ENCODE data around the gene AQR.

GRCh38 chr15:34969340-34970097, at the start of gene AQR:
- no peak for TF ChIP-seq ZC3H4 (CRISPR knock-in tag; IDR thresholded peaks at IDR 0.05; ENCODE audit: borderline replicate concordance)
- TF ChIP-seq SRF (IDR thresholded peaks at IDR 0.05; ENCODE audit: low read depth, low read length), result peak; percentile 71; the same call in 1 of the 2 replicates
- peak; percentile 76; the same call in 1 of the 2 replicates for TF ChIP-seq CBFB (CRISPR knock-in tag; IDR thresholded peaks at IDR 0.05)
- TF ChIP-seq ZNF670 (CRISPR knock-in tag; IDR thresholded peaks at IDR 0.05; ENCODE audit: borderline replicate concordance), result peak; percentile 95
- TF ChIP-seq USF2 (IDR thresholded peaks at IDR 0.05; ENCODE audit: low read depth, low read length), result no peak
- TF ChIP-seq USF2 (CRISPR knock-in tag; IDR thresholded peaks at IDR 0.05; ENCODE audit: borderline replicate concordance), result no peak
- TF ChIP-seq, protein P1, sequence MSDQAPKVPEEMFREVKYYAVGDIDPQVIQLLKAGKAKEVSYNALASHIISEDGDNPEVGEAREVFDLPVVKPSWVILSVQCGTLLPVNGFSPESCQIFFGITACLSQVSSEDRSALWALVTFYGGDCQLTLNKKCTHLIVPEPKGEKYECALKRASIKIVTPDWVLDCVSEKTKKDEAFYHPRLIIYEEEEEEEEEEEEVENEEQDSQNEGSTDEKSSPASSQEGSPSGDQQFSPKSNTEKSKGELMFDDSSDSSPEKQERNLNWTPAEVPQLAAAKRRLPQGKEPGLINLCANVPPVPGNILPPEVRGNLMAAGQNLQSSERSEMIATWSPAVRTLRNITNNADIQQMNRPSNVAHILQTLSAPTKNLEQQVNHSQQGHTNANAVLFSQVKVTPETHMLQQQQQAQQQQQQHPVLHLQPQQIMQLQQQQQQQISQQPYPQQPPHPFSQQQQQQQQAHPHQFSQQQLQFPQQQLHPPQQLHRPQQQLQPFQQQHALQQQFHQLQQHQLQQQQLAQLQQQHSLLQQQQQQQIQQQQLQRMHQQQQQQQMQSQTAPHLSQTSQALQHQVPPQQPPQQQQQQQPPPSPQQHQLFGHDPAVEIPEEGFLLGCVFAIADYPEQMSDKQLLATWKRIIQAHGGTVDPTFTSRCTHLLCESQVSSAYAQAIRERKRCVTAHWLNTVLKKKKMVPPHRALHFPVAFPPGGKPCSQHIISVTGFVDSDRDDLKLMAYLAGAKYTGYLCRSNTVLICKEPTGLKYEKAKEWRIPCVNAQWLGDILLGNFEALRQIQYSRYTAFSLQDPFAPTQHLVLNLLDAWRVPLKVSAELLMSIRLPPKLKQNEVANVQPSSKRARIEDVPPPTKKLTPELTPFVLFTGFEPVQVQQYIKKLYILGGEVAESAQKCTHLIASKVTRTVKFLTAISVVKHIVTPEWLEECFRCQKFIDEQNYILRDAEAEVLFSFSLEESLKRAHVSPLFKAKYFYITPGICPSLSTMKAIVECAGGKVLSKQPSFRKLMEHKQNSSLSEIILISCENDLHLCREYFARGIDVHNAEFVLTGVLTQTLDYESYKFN (CRISPR knock-in tag; conservative IDR thresholded peaks at IDR 0.05), result peak; percentile 54
- peak; percentile 96 for TF ChIP-seq CTCF (CRISPR knock-in tag; IDR thresholded peaks at IDR 0.05)
- no peak; the same call in 1 of the 2 replicates for TF ChIP-seq E2F1 (CRISPR knock-in tag; IDR thresholded peaks at IDR 0.05)
- no peak; the same call in 1 of the 2 replicates for TF ChIP-seq E2F5 (CRISPR knock-in tag; conservative IDR thresholded peaks at IDR 0.05)
- peak; percentile 27; the same call in 1 of the 2 replicates for TF ChIP-seq ZNF274 (CRISPR knock-in tag; IDR thresholded peaks at IDR 0.05)
